Measurements from ENCODE around the gene LINS1.
"Not testable (repeated sequence)": the region's sequence is repeated elsewhere in the genome, so short reads cannot be mapped to it uniquely, and the experiment has no call there.

Gene LINS1

DNA sequence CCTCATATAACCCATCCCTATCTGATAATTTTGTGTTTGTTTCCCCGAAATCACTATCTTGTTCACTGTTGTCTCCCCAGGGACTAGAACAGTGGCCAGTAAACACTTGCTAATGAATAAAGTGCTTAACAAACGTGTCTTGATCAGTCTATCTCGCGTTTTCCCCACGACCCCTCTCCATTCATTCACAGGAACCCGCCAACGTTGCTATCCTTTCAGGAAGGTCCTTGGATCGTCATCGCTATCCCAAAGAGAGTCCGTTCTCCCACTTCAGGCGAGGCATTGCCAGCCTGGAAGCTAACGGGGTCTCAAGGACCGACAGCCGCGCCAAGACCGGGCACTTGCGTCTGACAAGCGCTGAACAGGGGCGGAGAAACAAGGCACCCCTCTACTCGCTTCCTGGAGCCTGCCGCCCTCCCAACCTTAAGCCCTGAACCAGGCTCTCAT lies 344 bp downstream of the LINS1 start:
- DNase-seq: no peak

DNA sequence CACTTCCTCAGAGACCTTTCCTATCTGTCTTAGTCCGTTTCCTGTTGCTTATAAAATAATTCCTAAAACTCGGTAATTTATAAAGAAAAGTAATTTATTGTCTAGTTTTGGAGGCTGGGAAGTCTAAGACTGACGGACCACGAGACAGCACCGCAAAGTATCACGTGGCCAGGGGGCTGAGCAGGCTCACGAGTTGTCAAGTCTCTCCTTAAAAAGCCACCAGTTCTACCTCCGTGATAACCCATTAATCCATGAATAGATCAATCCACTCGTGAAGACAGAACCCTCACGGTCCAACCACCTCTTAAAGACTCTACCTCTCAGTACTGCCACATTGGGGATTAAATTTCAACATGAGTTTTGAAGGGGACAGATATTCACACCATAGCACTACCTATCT lies 821 bp downstream of the LINS1 start:
- DNase-seq: no peak

DNA sequence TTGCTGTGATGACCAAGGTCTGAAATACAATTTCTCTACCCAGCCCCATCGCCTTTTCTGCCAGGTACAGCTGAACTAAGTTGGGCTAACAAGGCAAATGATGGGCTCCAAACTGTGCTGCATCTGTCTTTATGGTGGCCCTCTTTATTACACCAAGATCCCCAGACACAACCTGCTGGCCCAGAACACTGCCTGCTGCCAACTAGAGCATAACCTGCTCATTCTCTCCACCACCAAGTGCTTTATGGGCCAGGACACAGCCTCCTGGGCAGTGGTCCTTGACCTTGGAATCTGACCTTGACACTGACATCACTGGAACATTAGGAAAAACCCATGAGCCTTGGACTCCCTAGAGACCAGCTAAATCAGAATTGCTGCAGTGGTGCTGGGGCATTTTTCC lies 3.3 kb downstream of the LINS1 start:
- DNase-seq: no peak

DNA sequence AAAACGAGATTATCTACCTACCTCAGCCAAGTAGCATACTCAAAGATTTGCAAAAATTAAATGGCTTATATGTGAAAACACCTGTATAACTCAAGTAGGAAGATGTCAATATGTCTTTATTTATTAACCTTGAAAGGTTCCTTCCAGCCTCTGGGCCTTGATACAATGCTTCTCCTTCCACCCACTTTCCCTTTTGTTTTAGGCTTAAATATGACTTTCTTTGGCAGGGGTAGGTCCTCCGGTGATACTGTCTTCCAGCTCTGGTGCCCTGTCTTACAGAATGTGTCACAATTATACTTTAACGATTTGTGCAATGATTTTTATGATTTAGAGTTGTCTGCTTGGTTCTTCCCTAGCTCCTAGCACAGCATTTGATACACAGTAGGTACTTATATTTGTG lies 4.1 kb downstream of the LINS1 start:
- no peak for DNase-seq

DNA sequence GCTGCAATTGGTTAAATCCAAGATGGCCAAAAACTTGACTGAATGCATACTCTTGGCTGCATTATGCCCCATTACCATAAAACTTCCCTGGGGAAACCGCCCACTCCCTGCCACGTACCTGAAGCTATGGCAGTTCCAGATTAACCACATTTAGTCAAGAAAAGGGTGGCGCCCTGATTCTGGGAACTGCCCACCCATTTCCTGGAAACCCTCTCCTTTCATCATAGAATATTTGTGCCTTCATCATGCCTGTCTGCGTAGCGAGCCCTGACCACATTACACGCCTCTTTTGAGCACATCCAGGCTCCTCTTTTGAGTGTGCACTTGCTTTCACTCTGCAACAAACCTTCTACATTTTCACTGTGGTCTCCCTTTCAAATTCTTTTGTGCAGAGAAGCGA lies 5.2 kb downstream of the LINS1 start:
- no peak for DNase-seq

DNA sequence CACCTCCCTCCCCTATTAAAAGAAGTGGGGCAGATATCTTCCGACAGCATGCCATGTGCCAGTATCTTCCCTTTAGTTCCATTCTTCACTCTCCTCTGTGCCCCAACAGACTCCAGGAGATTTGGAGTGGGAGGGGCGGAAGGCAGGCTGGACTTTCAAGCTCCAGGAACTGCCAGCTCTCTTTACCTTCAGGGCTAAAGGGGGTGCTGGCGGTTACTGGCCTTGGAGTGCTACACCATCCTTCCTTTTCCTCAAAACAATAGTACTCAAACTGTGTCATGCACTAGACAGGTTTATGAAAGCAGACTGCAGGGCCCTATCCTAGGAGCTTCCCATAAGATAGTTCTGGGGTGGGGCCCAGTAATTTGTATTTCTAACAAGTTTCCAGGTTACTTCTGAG lies 6.0 kb downstream of the LINS1 start:
- DNase-seq: no peak

DNA sequence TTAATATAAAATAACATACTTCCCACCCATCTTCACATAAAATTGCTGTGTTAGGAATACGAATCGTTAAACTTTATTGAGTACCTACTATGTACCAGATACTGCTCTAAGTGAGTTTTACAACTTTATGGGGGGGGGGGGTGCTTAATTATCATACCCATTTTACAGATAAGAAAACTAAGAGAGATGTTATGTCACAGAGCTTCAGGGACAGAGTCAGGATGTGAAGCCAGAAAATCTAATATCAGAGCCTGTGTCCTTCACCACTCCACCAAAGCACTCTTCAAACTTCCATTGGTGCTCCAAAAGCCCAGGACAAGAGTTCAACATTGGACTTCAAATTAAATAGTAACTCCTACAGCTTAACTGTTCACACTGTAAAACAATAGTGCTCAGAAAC lies 8.6 kb downstream of the LINS1 start:
- no peak for DNase-seq

DNA sequence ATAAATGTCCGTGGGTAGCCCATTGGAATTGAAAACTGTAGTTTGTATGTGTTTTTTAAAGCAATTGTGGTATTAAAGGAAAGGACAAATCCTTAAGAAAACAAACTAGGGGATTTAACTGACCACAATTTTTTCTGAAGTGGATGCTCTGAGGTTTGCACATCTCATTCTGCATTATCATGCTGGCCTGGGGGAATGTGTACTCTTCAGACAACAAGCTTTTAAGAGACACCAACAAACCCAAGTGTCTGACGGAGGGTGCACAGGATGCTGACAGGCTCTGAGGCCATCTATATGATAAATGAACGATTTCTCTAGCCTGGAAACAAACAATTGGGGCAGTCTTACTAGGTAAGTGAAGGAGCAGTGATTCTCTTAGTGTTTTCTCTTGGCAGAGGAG lies 9.1 kb downstream of the LINS1 start:
- DNase-seq: no peak

DNA sequence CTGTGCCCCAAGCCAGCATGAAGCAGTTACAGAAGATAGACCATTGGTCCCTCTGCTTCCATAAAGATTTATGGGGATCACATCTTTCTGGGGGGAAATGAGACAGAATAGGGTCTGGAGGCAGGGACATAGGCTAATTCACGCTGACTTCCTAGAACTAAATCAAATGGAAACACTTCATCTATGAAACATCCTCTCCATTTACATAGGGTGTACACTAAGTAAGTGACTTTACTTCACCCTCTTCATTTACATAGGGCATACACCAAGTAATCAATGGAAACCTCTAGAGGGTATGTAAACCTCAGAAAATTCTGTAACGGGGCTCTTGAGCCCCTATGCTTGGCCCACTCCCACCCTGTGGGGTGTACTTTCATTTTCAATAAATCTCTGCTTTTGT lies 10.1 kb downstream of the LINS1 start:
- no peak for DNase-seq

DNA sequence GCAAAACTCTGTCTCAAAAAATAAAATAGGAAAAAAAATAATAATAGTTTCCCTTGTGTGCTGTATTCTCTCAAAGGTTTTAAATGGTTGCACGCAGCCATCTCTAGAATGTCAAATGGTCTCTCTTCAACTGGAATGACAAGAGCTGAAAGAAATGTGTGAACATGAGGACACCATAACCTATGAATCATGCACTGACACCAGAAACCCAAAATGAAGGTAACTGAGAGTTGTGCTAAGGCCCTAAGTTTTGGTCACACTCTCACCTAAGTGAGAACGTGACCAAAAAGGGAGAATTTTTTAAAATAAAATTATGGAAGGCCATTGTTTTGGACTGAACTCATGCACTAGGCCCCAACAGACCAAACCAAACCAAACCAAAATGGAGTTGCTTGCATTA lies 10.8 kb downstream of the LINS1 start:
- DNase-seq: not testable (repeated sequence)

DNA sequence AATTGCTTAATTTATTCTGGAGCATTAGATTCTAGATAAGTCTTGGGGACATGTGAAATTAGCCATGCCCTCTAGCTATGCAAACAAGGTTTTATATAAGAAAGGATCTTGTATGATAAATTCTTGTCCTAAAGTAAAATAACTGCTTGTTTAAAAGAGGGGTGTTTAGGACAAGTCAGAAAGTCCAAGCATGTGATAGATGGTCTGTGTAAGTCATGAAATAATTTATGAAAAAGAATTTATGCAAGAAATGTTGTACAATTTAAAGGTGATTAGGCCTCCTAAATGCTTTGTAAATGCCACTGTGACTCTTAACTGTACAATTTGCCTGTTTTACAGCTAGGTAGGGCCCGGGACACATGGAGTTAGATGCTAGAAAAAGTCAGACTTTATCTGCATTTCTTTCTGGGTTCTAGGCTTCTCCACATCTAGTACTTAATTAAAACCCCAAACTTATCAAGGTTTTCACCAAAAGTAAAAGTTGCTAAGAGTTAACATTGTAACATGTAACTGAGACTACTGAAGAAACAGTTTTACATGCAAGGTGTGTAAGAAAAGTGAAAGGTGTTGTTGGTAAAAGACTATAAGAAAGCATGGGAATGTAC lies 13.2 kb downstream of the LINS1 start:
- DNase-seq: no peak

DNA sequence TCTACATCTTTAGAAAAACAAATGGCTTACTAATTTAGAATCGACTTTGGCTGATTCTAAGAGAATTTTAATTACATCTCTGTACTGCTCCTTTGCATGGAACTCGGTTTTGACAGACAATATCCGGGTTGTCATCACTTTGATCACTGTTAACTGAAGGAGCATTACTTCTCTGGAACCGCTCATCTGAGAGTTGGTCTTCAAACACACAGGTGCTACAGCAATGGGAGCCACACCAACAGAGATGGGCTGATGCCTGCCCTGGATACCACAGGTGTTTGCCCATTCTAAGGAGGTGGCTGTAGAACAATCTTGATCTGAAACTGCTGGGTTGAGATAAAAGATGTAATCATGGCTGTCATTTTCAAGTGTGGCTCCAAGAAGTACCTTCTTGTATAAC lies 21.6 kb downstream of the LINS1 start:
- DNase-seq: no peak

DNA sequence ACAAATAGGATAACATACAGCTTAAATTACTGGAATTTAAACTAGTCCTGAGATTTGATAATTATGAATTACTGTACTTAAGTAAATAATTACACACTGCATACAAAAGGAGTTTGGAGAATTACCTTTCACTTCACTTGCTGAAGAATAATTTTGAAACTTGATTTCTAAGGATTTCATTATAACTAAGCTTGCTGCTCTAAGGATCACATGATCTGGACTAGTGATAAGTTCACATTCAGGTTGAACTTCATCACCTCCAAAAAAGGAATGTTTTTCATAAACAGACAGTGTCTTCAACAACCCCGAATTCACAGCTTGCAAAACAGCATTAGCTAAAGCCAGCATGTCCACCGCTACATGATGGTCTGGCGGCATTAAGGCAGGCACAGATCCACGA lies 28.5 kb downstream of the LINS1 start:
- DNase-seq: no peak

DNA sequence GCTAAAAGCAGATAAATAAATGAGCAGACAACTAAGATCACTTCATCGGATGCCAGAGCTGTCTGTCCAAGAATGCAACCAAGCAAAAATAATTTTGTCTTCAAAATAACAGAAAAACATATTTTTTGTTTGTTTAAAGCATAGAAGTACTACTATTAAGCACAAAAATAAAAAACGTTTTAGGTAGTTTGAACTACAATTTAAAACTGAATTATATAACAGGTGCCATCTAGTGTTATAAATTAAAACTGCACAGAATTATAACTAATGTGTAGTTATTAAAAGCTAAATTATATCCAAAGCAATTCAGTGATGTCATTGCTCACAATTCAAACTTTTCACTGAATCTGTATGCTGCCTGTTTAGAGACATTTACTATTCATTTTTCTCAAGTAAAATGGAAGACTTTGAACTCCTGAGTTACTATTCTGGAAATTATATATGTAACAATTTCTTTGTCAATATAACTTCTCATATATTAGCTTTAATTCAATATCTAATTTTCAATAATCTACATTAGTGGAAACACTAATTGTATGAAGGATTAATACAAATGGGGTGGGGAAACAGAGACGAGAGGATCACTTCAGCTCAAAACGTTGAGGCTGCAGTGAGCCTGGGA lies 29.5 kb downstream of the LINS1 start:
- DNase-seq: peak in 1 of 2 donors; percentile 8

DNA sequence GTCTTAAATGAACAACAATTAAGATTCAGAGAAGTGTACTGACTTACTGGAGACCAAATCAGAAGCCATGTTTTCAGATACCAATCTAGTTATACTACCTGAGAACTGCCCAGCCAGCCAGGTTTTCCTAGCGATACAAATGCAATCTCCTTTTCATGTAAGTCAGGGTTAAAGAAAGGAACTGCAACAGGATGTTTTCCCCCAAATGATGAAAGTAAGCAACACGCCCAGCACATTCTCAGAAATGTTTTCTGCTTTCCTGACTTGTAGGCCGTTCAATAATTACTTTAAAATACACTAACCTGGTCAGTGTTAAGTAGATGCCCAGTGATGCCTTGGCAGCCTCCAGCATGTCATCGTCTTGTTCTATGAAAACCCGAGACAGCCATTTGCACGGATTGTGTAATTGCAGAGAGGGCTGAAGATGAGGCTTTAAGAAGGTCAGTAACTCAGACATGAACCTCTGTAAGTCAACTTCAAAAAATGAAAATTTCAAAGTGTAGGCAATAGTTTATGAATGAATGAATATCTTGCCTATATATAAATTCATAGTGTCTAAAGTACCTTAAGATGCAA lies 30.3 kb downstream of the LINS1 start:
- no peak for DNase-seq

DNA sequence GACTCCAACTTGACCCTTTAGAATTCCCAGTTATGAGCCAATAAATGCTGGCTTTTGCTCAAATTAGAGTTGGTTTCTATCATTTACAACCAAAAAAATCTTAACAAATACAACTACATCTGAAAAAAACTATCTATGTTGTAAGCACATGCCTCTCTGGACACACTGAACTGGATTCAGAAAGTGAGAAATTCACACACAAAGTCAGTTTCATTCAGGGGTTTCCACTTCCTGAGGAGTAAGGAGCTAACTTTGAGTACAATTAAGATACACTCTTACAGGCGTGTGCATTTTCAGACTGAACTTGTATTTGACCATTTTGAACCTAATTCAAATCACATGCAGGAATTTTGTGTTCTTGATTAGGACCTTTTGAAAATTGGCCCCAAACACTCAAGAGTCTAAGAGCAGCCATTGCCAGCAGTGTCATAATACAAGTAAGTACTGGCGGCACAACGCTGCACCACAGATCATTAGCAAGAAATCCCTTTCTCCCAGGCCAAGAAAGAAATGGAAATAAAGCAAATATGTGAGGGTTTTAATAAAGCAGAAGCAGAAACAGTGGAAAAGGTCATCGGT lies 31.2 kb downstream of the LINS1 start:
- no peak for DNase-seq

DNA sequence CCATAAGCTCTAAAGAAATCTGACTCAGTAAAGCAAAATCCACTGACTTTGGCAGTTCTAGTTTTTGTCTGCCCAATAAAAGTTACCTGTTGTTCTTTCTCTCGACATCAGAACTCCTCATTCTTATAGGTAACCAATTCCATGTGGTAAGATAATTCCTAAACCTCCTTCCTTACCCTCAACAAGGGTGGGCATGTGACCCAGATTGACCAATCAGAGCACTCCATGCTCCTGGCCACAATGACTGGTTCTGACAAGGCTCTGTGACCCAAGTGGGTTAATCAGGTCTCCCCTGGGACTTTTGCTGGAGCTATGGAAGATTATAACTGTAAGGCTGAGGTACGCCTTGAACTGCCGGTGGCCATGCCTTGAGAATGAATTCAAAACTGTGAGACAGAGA lies 31.7 kb downstream of the LINS1 start:
- no peak for DNase-seq

DNA sequence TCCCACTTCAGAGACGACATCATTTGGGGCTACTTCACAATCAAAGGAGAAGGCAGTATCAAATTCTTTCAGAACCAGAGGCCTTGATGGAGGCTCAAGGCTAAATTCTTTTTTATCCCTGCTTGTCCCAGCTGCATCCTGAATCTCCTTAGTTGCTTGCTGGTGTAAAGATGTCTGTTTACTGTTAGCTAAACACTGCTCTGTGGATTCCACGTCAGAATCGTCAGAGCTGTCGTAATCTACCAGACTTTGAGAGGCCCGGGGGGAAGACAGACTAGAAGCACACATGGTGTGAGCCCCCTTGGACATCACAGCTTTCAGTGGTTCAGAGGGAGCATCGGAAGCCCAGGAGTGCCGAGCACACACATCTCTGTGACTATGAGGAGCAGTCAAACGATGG lies 32.6 kb downstream of the LINS1 start:
- DNase-seq: no peak

DNA sequence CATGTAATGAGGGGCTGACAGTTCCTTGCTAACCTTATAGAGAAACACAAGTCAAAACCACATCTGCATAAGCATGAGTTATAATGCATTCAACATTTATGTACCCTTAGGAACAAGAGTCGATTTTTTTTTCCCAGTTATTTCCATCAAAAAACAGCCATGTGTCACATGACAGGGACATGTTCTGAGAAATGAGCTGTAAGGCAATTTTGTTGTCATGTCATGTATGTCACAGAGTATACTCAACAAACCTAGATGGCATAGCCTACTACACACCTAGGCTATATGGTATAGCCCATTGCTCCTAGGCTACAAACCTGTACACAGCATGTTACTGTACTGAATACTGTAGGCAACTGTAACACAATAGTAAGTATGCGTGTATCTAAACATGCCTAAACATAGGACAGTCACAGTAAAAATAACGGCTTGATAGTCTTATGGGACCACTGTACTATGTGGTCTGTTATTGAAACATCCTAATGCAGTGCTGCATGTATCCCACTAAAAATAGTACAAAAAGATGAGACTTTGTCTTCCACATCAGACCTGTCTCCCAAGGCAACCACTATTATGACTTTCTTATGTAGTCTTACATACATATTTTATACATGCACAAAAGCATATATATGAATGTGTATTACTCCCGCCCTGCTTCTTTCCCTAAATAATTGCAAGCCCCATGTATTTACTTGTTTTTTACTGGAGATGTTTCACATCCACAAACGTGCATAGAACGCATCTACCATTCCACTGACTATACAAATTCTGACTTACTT lies 34.9 kb downstream of the LINS1 start:
- DNase-seq: no peak

DNA sequence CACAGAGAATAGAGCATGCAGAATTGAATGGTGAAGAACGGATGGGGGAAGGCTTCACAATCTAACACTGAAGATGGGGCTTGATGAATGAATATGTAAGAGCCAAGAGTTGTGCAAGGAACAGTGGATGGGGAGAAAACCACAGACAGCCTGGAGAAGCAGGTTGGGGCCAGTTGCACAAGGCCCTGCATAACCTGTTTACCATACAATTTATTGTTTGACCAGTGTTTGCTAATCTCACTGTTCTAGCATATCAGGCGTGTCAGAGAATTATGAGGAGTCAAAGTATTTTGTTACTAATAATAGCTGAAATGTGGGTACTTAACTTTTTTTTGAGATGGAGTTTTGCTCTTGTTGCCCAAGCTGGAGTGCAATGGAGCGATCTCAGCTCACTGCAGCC lies 36.4 kb downstream of the LINS1 start:
- no peak for DNase-seq

DNA sequence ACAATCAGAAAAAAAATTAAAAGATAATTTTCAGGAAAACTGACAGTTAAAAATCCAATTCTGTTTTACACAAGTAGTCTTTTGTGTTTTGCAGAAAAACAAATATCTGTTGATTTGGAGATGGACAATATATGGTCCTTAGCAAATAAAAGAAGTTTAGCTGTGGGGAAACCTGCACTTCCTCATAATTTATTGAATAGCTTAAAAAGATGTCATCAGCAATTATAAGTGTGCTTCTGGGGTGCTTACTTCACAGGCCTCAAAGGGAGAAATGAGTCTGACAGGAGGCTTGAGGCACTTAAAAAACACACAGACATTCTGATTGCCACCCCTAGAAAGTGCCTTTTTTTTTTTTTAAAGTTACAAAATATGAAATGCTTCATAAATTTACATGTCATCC lies 41.7 kb downstream of the LINS1 start:
- no peak for DNase-seq

DNA sequence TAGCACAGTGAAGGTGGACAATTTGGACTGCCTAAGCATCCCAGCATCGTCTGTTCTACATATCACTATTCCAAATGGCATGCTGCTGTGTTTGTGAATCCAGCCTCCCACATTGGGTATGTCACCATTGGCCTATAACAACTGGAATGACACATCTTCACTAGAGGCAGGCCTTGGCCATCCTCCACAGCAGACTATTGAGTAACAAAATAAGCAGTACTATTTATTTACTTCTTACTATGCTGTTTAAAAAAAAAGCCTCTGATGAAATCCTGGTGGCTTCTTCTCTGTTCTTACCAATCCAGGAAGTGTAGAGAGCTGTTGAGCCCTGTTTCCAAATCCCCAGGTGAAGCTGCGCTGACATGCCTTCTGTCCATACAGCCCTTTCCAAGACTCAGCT lies 42.7 kb downstream of the LINS1 start:
- DNase-seq: no peak

DNA sequence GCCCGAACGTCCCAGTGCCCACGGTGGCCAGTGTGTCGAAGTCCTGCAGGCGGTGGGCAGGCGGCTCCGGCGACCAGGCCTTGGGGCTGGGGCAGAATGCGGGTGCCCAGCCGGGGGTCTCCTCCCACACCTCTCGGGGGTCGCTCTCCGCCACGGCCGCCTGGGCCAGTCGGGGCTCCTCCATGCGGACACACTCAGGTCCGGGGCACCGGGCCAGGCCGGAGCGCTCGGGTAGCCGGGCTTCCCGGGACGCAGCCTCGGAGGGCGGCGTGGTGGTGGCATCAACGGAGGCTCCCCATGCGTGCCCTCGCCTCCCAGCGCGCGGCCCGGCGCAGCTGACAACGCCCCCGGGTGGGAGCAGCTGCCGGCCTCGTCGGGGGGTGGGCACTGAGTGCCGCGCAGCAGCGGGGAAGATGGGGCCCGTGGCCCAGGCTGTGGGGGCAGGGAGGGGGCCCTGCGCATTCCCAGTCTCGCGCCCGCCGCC lies 43.2 kb downstream of the LINS1 start:
- no peak for DNase-seq

DNA sequence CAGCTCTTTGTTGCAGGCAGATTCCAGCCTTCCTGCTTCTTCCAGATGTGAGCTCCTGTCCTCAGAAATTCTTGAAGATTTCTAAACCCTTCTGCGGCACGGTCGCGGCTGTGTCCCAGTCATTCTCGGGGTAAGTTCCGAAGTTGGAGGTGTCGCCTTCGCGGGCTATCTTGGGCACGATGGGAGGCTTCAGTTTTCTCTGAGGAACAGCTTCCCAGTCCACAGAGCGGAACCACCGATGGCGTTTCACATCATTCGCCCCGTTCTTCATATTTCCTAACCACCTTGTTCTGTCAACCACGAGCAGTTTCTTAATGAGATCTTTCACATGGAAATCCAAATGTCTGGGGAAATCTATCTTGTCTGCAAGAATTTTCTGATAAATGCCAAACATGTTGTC lies 48.5 kb downstream of the LINS1 start:
- no peak for DNase-seq
